Neural cell (in vitro differentiated cells): Measurements from ENCODE around the gene ENAH. TPM values are rescaled to one million over a fixed set of nuclear protein-coding genes. Genes with fewer than 3 reads are reported as not detected.

Source experiments
- H2AFZ ChIP-seq: fragments of 200-600, 300-800 bp; sonication (generic), shearing (Covaris generic); 2 replicates; pipeline ENCODE4 v1.6.0; 2014; ENCODE audit warnings: low read depth, mild to moderate bottlenecking, antibody characterized with exemption, low read length, moderate library complexity
- H3F3A ChIP-seq: fragments of 200-600 bp; shearing (Covaris generic); 2 replicates; pipeline ENCODE4 v1.6.1; 2016; ENCODE audit warnings: mild to moderate bottlenecking, moderate library complexity, mixed read lengths, antibody characterized with exemption, low read length; ENCODE audit not compliant: insufficient read depth, poor library complexity, severe bottlenecking
- H3K27ac ChIP-seq: fragments of 200-600, 300-800 bp; sonication (generic), shearing (Covaris generic); 2 replicates; pipeline ENCODE4 v1.5.1; 2014; ENCODE audit warnings: mild to moderate bottlenecking, low read length, moderate library complexity
- H3K27me3 ChIP-seq: fragments of 300-800, 200-600 bp; sonication (generic), shearing (Covaris generic); 2 replicates; pipeline ENCODE4 v1.6.0; 2014; ENCODE audit warnings: mild to moderate bottlenecking, low read depth, low read length, moderate library complexity; ENCODE audit not compliant: insufficient read depth
- H3K36me3 ChIP-seq: fragments of 300-800, 200-600 bp; sonication (generic), shearing (Covaris generic); 2 replicates; pipeline ENCODE4 v1.5.1; 2014; ENCODE audit warnings: mild to moderate bottlenecking, antibody characterized with exemption, low read length, moderate library complexity; ENCODE audit not compliant: insufficient read depth
- H3K4me2 ChIP-seq: fragments of 300-800, 200-600 bp; sonication (generic), shearing (Covaris generic); 2 replicates; pipeline ENCODE4 v1.6.0; 2014; ENCODE audit warnings: mild to moderate bottlenecking, low read length
- H3K4me3 ChIP-seq: fragments of 300-800, 200-600 bp; sonication (generic), shearing (Covaris generic); 2 replicates; pipeline ENCODE4 v1.5.1; 2014; ENCODE audit warnings: mild to moderate bottlenecking, low read length, moderate library complexity
- H3K79me2 ChIP-seq: fragments of 200-600 bp; shearing (Covaris generic); replicated peaks from 2 replicates; pipeline ENCODE4 v1.6.0; 2014; ENCODE audit warnings: mild to moderate bottlenecking, low read length, moderate library complexity; ENCODE audit not compliant: insufficient read depth
- H3K9ac ChIP-seq: fragments of 300-800, 200-600 bp; sonication (generic), shearing (Covaris generic); 2 replicates; pipeline ENCODE4 v1.6.1; 2016; ENCODE audit warnings: mild to moderate bottlenecking, low read length, mixed read lengths
- H3K9me2 ChIP-seq: fragments of 200-600 bp; shearing (Covaris generic); 2 replicates; pipeline ENCODE4 v1.6.1; 2016; ENCODE audit warnings: mild to moderate bottlenecking, low read length, mixed read lengths; ENCODE audit not compliant: insufficient read depth
- H3K9me3 ChIP-seq: fragments of 200-600, 300-800 bp; sonication (generic), shearing (Covaris generic); 2 replicates; pipeline ENCODE4 v1.6.1; 2016; ENCODE audit warnings: mild to moderate bottlenecking, mixed run types, low read length, moderate library complexity, mixed read lengths
- H4K20me1 ChIP-seq: fragments of 200-600 bp; shearing (Covaris generic); 2 replicates; pipeline ENCODE4 v1.6.1; 2016; ENCODE audit warnings: mild to moderate bottlenecking, mixed run types; ENCODE audit not compliant: insufficient read depth
- EP300 ChIP-seq: fragments of 450-650 bp; conservative IDR thresholded peaks from 2 replicates; pipeline ENCODE4 v1.6.1; 2014; ENCODE audit warnings: antibody characterized with exemption, mild to moderate bottlenecking, moderate library complexity; ENCODE audit not compliant: poor library complexity, severe bottlenecking
- EZH2 ChIP-seq: fragments of 200-600, 300-800 bp; shearing (Covaris generic), sonication (generic); IDR thresholded peaks from 2 replicates; pipeline ENCODE4 v1.6.1; 2014; ENCODE audit warnings: antibody characterized with exemption, low read length, borderline replicate concordance, mild to moderate bottlenecking; ENCODE audit not compliant: insufficient read depth, poor library complexity, severe bottlenecking
- MXI1 ChIP-seq: fragments of 450-650 bp; conservative IDR thresholded peaks from 2 replicates; pipeline ENCODE4 v1.6.1; 2014; ENCODE audit warnings: antibody characterized with exemption, mild to moderate bottlenecking; ENCODE audit not compliant: poor library complexity, severe bottlenecking
- POLR2AphosphoS5 ChIP-seq: IDR thresholded peaks from 2 replicates; pipeline ENCODE4 v1.6.1; 2012
- RAD21 ChIP-seq: fragments of 450-650 bp; conservative IDR thresholded peaks from 2 replicates; pipeline ENCODE4 v1.6.1; 2014; ENCODE audit warnings: antibody characterized with exemption, mild to moderate bottlenecking, moderate library complexity
- SMC3 ChIP-seq: fragments of 450-650 bp; conservative IDR thresholded peaks from 2 replicates; pipeline ENCODE4 v1.6.1; 2014; ENCODE audit warnings: antibody characterized with exemption, mild to moderate bottlenecking, moderate library complexity; ENCODE audit not compliant: poor library complexity
- TAF1 ChIP-seq: IDR thresholded peaks from 2 replicates; pipeline ENCODE4 v1.6.1; 2012; ENCODE audit warnings: low read depth
- polyA plus RNA-seq: library from polyadenylated mRNA; depleted of rRNA; stranded (reverse); fragments of >200 nt; gene quantifications from 2 replicates; pipeline ENCODE4 v1.2.3, GENCODE V29; 2014
- TF ChIP-seq, protein P1 (sequence below): IDR thresholded peaks from 2 replicates; pipeline ENCODE4 v1.6.1; 2012; ENCODE audit warnings: borderline replicate concordance
- TF ChIP-seq, protein P2 (sequence below): fragments of 450-650 bp; IDR thresholded peaks from 2 replicates; pipeline ENCODE4 v1.5.1; 2014; ENCODE audit warnings: antibody characterized with exemption, mild to moderate bottlenecking, moderate library complexity; ENCODE audit not compliant: poor library complexity, severe bottlenecking

The ENAH gene
- polyA plus RNA-seq, 1 donor from 2014 or later: 58.4 TPM

DNA sequence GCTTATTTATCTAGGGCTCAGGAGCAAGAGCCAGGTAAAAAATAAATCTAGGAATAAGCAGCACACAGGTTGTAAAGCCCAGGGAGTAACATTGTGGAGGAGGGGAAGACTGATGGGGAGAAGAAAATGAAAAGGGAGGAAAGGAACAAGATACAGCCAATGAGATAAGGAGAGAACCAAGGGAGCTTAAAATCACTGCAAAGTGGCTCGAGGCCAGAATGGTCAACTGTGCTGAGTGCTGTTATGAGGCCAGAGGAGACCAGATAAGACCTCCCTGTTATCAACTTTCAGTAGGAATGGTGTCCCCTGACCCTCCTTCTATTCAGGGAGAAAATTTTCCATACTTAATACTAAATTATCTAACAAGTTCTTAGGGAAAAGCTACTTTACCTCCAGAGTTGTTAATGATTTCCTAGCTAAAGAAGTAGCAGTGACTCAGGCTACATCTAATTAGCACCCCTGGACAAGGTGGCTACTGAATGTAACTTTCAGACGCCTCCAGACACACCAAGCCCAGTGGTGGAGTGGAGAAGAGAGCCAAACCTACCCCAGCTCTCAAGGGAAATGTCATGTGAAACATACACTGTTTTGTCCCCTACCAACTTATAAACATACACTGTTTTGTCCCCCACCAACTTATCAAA lies 25.5 kb downstream of the ENAH start:
- Histone ChIP-seq H4K20me1 (no peaks in the 10 kb centered on the region), H3K4me2 (no peak overlapping the region), H3K9ac (no peak overlapping the region), H2AFZ (no peak overlapping the region), H3K4me3 (no peak overlapping the region), H3K36me3 (no peaks in the 10 kb centered on the region), H3K79me2 (peaks cover 91% of the 10 kb centered on the region), H3F3A (peaks cover 5% of the 10 kb centered on the region), H3K27me3 (no peaks in the 10 kb centered on the region), H3K27ac (no peak overlapping the region), H3K9me2 (no peaks in the 10 kb centered on the region), H3K9me3 (no peaks in the 10 kb centered on the region)
- TF ChIP-seq, protein P1, sequence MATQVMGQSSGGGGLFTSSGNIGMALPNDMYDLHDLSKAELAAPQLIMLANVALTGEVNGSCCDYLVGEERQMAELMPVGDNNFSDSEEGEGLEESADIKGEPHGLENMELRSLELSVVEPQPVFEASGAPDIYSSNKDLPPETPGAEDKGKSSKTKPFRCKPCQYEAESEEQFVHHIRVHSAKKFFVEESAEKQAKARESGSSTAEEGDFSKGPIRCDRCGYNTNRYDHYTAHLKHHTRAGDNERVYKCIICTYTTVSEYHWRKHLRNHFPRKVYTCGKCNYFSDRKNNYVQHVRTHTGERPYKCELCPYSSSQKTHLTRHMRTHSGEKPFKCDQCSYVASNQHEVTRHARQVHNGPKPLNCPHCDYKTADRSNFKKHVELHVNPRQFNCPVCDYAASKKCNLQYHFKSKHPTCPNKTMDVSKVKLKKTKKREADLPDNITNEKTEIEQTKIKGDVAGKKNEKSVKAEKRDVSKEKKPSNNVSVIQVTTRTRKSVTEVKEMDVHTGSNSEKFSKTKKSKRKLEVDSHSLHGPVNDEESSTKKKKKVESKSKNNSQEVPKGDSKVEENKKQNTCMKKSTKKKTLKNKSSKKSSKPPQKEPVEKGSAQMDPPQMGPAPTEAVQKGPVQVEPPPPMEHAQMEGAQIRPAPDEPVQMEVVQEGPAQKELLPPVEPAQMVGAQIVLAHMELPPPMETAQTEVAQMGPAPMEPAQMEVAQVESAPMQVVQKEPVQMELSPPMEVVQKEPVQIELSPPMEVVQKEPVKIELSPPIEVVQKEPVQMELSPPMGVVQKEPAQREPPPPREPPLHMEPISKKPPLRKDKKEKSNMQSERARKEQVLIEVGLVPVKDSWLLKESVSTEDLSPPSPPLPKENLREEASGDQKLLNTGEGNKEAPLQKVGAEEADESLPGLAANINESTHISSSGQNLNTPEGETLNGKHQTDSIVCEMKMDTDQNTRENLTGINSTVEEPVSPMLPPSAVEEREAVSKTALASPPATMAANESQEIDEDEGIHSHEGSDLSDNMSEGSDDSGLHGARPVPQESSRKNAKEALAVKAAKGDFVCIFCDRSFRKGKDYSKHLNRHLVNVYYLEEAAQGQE: no peak
- TF ChIP-seq POLR2AphosphoS5 (no peak), EZH2 (no peak), TAF1 (no peak), RAD21 (no peak), SMC3 (no peak), EP300 (no peak), MXI1 (no peak)
- TF ChIP-seq, protein P2, sequence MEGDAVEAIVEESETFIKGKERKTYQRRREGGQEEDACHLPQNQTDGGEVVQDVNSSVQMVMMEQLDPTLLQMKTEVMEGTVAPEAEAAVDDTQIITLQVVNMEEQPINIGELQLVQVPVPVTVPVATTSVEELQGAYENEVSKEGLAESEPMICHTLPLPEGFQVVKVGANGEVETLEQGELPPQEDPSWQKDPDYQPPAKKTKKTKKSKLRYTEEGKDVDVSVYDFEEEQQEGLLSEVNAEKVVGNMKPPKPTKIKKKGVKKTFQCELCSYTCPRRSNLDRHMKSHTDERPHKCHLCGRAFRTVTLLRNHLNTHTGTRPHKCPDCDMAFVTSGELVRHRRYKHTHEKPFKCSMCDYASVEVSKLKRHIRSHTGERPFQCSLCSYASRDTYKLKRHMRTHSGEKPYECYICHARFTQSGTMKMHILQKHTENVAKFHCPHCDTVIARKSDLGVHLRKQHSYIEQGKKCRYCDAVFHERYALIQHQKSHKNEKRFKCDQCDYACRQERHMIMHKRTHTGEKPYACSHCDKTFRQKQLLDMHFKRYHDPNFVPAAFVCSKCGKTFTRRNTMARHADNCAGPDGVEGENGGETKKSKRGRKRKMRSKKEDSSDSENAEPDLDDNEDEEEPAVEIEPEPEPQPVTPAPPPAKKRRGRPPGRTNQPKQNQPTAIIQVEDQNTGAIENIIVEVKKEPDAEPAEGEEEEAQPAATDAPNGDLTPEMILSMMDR: no peak

DNA sequence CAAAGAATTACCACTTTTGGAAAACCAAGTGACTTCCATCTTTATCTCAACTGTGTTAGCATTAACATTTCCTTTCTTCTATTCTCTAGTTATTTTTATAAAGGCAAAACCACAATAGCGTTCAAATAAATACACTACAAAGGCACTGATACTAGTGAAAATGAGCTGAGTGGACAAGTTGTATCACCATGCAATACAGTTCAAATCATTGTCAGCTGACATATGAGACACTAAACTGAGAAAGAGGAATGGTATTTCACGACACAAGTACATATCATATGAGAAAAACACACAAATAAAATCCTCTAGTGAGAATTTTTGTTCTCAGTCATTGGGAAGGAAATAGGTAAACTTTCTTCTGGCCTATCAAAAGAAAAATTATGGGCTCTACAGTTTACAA lies 26.2 kb downstream of the ENAH start:
- Histone ChIP-seq H3K27me3 (no peaks in the 10 kb centered on the region), H3K9ac (no peak overlapping the region), H3K9me2 (no peaks in the 10 kb centered on the region), H3K27ac (no peak overlapping the region), H2AFZ (no peak overlapping the region), H3K9me3 (no peaks in the 10 kb centered on the region), H3K4me3 (no peak overlapping the region), H3F3A (peaks cover 5% of the 10 kb centered on the region), H3K36me3 (peaks cover 4% of the 10 kb centered on the region), H4K20me1 (no peaks in the 10 kb centered on the region), H3K4me2 (no peak overlapping the region), H3K79me2 (peaks cover 92% of the 10 kb centered on the region)
- TF ChIP-seq EP300 (no peak), EZH2 (no peak), SMC3 (no peak), RAD21 (no peak), MXI1 (no peak), POLR2AphosphoS5 (no peak), TAF1 (no peak)
- TF ChIP-seq, protein P1: no peak
- TF ChIP-seq, protein P2: no peak
